IMR-90 (cell line): ENCODE data around the gene STK17B. TPM values are rescaled to one million over a fixed set of nuclear protein-coding genes. Genes with fewer than 3 reads are reported as not detected.

Experiments used
- ATAC-seq: fragments of 200-7000 bp; cut with Tn5 transposase; 2 replicates; pipeline ENCODE4 v1.9.1; 2020; ENCODE audit warnings: low read depth, mild to moderate bottlenecking, moderate library complexity
- BruUV-seq: library from RNA; stranded (reverse); fragments of 400-500 nt; replicated peaks from 2 replicates; lab custom pipeline; 2021; lab: Mats Ljungman, UMichigan
- CTCF ChIA-PET: fragments of 300-600 bp; formaldehyde crosslinking; extraction: SDS; loops from one replicate; lab custom pipeline; 2021; ENCODE audit warnings: antibody characterized with exemption; lab: Yijun Ruan, JAX
- POLR2A ChIA-PET: fragments of 300-600 bp; sonication (Branson Sonifier 250); formaldehyde crosslinking; loops from one replicate; lab custom pipeline; 2022; ENCODE audit warnings: antibody characterized with exemption; ENCODE audit not compliant: unreplicated experiment; lab: Charles Lee
- DNase-seq: peaks from one replicate; pipeline ENCODE4 v3.0.0; 2013
- H2AFZ ChIP-seq: replicated peaks from 2 replicates; pipeline ENCODE3; 2013; ENCODE audit warnings: low read length, mild to moderate bottlenecking; ENCODE audit not compliant: poor library complexity
- H2AK5ac ChIP-seq: 2 replicates; pipeline ENCODE4 v1.6.1; 2013; ENCODE audit warnings: low read depth, low read length, inconsistent platforms
- H2AK9ac ChIP-seq: replicated peaks from 2 replicates; pipeline ENCODE3; 2013; ENCODE audit warnings: mild to moderate bottlenecking, low read depth, low read length, moderate library complexity; ENCODE audit not compliant: poor library complexity
- H2BK120ac ChIP-seq: 2 replicates; pipeline ENCODE4 v1.6.1; 2013; ENCODE audit warnings: low read depth, low read length, inconsistent platforms
- H2BK15ac ChIP-seq: 3 replicates; pipeline ENCODE4 v1.6.1; 2013; ENCODE audit warnings: low read depth, low read length, inconsistent platforms
- H2BK20ac ChIP-seq: 2 replicates; pipeline ENCODE4 v1.6.1; 2013; ENCODE audit warnings: low read depth, mild to moderate bottlenecking, inconsistent platforms, low read length, moderate library complexity
- H2BK5ac ChIP-seq: 2 replicates; pipeline ENCODE4 v1.6.1; 2013; ENCODE audit warnings: mild to moderate bottlenecking, low read depth, low read length, inconsistent platforms; ENCODE audit not compliant: poor library complexity, severe bottlenecking
- H3K14ac ChIP-seq: replicated peaks from 2 replicates; pipeline ENCODE4 v1.6.1; 2013; ENCODE audit warnings: low read depth, low read length, inconsistent platforms
- H3K18ac ChIP-seq: 2 replicates; pipeline ENCODE4 v1.6.1; 2013; ENCODE audit warnings: low read depth, low read length, control low read depth
- H3K23ac ChIP-seq: 2 replicates; pipeline ENCODE4 v1.6.1; 2013; ENCODE audit warnings: low read depth, low read length, inconsistent platforms
- H3K27ac ChIP-seq: 2 replicates; pipeline ENCODE4 v1.5.1; 2013; ENCODE audit warnings: mild to moderate bottlenecking, control low read depth, low read length; ENCODE audit not compliant: insufficient read depth
- H3K27me3 ChIP-seq: 2 replicates; pipeline ENCODE4 v1.6.1; 2013; ENCODE audit warnings: low read length; ENCODE audit not compliant: control insufficient read depth, insufficient read depth
- H3K36me3 ChIP-seq: 2 replicates; pipeline ENCODE4 v1.6.1; 2013; ENCODE audit warnings: low read length, mixed read lengths; ENCODE audit not compliant: control insufficient read depth, insufficient read depth
- H3K4ac ChIP-seq: 2 replicates; pipeline ENCODE4 v1.6.1; 2013; ENCODE audit warnings: low read depth, low read length, inconsistent platforms
- H3K4me1 ChIP-seq: 2 replicates; pipeline ENCODE4 v1.6.1; 2013; ENCODE audit warnings: low read length, mixed read lengths; ENCODE audit not compliant: control insufficient read depth, insufficient read depth
- H3K4me2 ChIP-seq: 2 replicates; pipeline ENCODE4 v1.6.1; 2013; ENCODE audit warnings: low read depth, mild to moderate bottlenecking, control low read depth, low read length, moderate library complexity
- H3K4me3 ChIP-seq: 2 replicates; pipeline ENCODE4 v1.5.1; 2013; ENCODE audit warnings: low read depth, mild to moderate bottlenecking, control low read depth, low read length, moderate library complexity; ENCODE audit not compliant: insufficient read depth
- H3K56ac ChIP-seq: 2 replicates; pipeline ENCODE4 v1.6.1; 2013; ENCODE audit warnings: low read length, inconsistent platforms; ENCODE audit not compliant: insufficient read depth; ENCODE audit errors: extremely low read depth
- H3K79me1 ChIP-seq, 2 experiments: 2 replicates each; pipeline ENCODE4 v1.6.1; 2013; ENCODE audit warnings: low read length in 2 of 2, inconsistent platforms in 1 of 2, low read depth in 1 of 2
- H3K9ac ChIP-seq: 2 replicates; pipeline ENCODE4 v1.6.1; 2013; ENCODE audit warnings: low read depth, low read length, control low read depth
- H3K9me1 ChIP-seq: 2 replicates; pipeline ENCODE4 v1.6.1; 2013; ENCODE audit warnings: low read length, inconsistent platforms; ENCODE audit not compliant: insufficient read depth
- H3K9me3 ChIP-seq: 2 replicates; pipeline ENCODE4 v1.6.1; 2013; ENCODE audit warnings: low read length; ENCODE audit not compliant: control insufficient read depth, insufficient read depth
- H4K20me1 ChIP-seq: 2 replicates; pipeline ENCODE4 v1.6.1; 2013; ENCODE audit warnings: low read length, inconsistent platforms; ENCODE audit not compliant: insufficient read depth
- H4K5ac ChIP-seq: 2 replicates; pipeline ENCODE4 v1.6.1; 2013; ENCODE audit warnings: mild to moderate bottlenecking, low read depth, low read length, control low read depth
- H4K8ac ChIP-seq, 2 experiments: 2 replicates each; pipeline ENCODE4 v1.6.1; 2013; ENCODE audit warnings: low read depth in 2 of 2, low read length in 2 of 2, control low read depth in 1 of 2, inconsistent platforms in 1 of 2
- H4K91ac ChIP-seq: 2 replicates; pipeline ENCODE4 v1.6.1; 2013; ENCODE audit warnings: low read depth, low read length, inconsistent platforms; ENCODE audit not compliant: insufficient read depth
- CEBPB ChIP-seq: IDR thresholded peaks from 2 replicates; pipeline ENCODE4 v1.6.1; 2012; ENCODE audit warnings: low read depth, low read length, improper control_type of control experiment
- RAD21 ChIP-seq: IDR thresholded peaks from 2 replicates; pipeline ENCODE4 v1.6.1; 2012; ENCODE audit warnings: low read length, improper control_type of control experiment
- WGBS, 2 experiments: methylation state at CpG; one replicate each; pipeline versions ENCODE4 v1.1.5 to v1.1.7; 2013; ENCODE audit warnings: missing lambda C conversion rate in 2 of 2; ENCODE audit not compliant: insufficient read length in 1 of 2; ENCODE audit errors: extremely low coverage in 2 of 2; 5-methylcytosine and 5-hydroxymethylcytosine counted together
- dilution Hi-C: fragments of 300-500 bp; cut with HindIII; formaldehyde crosslinking; loops from one replicate; pipeline ENCODE4 v1.14.3; 2018; ENCODE audit warnings: low sequenced_read_pairs; ENCODE audit not compliant: unreplicated experiment
- in situ Hi-C: fragments of 300-500 bp; cut with MboI; formaldehyde crosslinking; loops from 3 replicates; pipeline ENCODE4 v1.14.3; 2019; ENCODE audit warnings: low sequenced_read_pairs, inconsistent platforms, mixed read lengths
- intact Hi-C: fragments of 100-400 bp; cut with micrococcal nuclease; formaldehyde crosslinking; loops from 2 replicates; pipeline ENCODE4 v1.10.0; 2022
- polyA plus RNA-seq, 3 experiments: library from polyadenylated mRNA; depleted of rRNA; stranded (reverse); fragments of >200 nt; gene quantifications; 2 replicates each; pipeline ENCODE4 v1.2.3, GENCODE V29; 2012; ENCODE audit warnings: low replicate concordance in 1 of 3
- total RNA-seq: library from RNA; depleted of rRNA; stranded (reverse); fragments of >200 nt; gene quantifications from 2 replicates; pipeline ENCODE4 v1.2.3, GENCODE V29; 2012

STK17B gene
- total and polyA plus RNA-seq, 2 of the 4 experiments (the other 2 are of a cell fraction), result 7.5 to 48.9 TPM

GRCh38 chr2:196206804-196207203 is 35.4 kb upstream of the STK17B start:
- dilution Hi-C loops, result no loop called here
- POLR2A ChIA-PET, result no interaction called here
- Histone ChIP-seq H4K5ac (no peak overlapping the region), H2BK5ac (no peak overlapping the region), H3K14ac (no peak overlapping the region), H3K4me2 (no peak overlapping the region), H4K91ac (no peak overlapping the region), H4K20me1 (no peaks in the 10 kb centered on the region), H3K9me3 (no peaks in the 10 kb centered on the region), H3K9me1 (no peaks in the 10 kb centered on the region; the same call in 1 of the 2 replicates), H4K8ac (no peak overlapping the region), H3K4me3 (no peak overlapping the region), H2AFZ (no peak overlapping the region), H2BK120ac (no peak overlapping the region), H3K4ac (no peak overlapping the region), H3K4me1 (no peaks in the 10 kb centered on the region), H3K36me3 (no peaks in the 10 kb centered on the region), H3K56ac (no peak overlapping the region), H3K79me1 (no peaks in the 10 kb centered on the region), H2AK5ac (no peak overlapping the region), H3K23ac (no peak overlapping the region), H3K9ac (no peak overlapping the region), H3K27me3 (no peaks in the 10 kb centered on the region), H2BK15ac (no peak overlapping the region), H2AK9ac (no peak overlapping the region), H2BK20ac (no peak overlapping the region), H3K18ac (no peak overlapping the region), H3K27ac (no peak overlapping the region)
- no peak for ATAC-seq
- in situ Hi-C loops, result no loop called here
- BruUV-seq, result no TSS peak
- DNase-seq, result no peak
- WGBS, 2 experiments, result 100% methylated on average over 1 of the region's 1 CpG; no CpG with 5 or more reads in 1 of the 2 experiments
- CTCF ChIA-PET, result no interaction called here
- intact Hi-C loops, result no loop called here
- peak; percentile 50; the same call in 1 of the 2 replicates for TF ChIP-seq CEBPB
- no peak for TF ChIP-seq RAD21
